HL-60/S4 treated with retinoic acid at 250 ng/mL for 4 days and 3 days (cell line): ENCODE results near the gene RGS3.

Experiments
- in situ Hi-C: fragments of 300-500 bp; cut with MboI; formaldehyde crosslinking; loops from 2 replicates; pipeline ENCODE4 v1.7.0; 2022; ENCODE audit warnings: low sequenced_read_pairs

The RGS3 gene

GRCh38 chr9:113614843-113615648, 151.5 kb downstream of the RGS3 start:
- in situ Hi-C loops = no loop called here

DNA sequence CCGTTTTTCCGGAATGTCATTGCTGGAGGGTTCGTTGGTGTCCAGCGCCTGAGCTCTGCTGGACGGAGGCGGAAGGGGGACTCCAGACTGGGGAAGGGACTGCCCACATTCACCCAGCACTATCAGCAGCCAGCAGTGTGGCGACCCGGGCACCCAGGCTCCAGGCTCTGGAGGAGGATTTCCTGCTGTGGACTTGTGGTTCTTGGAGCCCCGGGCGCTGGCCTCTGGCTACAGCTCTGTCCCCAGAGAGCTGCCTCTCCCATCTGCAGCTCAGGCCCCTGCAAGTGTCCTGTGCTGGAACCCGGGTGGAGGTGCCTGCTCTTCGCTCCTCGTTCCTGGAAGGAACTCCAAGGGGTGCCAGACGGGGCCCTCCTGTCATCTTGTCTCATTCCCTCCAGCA, 152.6 kb downstream of the RGS3 start:
- in situ Hi-C loops = no loop called here

GRCh38 chr9:113616621-113617496, 153.3 kb downstream of the RGS3 start:
- in situ Hi-C loops = no loop called here

- in situ Hi-C loops = no loop called here
Measured at GRCh38 chr9:113617550-113617949, 154.0 kb downstream of the RGS3 start.

DNA sequence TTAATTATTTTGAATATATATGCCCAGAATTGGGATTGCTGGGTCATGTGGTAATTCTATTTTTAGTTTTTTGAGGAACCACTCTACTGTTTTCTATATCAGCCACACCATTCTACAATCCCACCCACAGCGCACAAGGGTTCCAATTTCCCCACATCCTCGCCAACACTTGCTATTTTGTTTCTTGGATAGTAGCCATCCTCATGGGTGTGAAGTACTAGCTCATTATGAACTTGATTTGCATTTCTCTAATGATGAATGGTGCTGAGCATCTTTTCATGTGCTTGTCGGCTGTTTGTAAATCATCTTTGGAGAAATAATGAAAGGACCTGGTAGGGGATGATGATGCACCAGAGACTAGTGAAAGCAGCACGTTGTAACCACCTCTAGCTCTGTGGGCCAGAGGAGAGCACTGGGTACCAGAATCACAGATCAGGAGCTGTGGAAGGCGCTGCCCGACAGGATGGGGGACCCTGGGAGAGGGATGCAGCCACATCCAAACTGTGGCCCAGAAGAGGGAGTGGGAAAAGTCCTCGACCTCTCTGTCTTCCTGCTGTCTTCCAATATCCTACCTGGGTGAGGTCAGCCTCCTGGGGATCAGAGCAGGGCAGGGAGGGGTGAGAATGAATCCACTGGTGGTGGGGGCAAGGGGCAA, 155.4 kb downstream of the RGS3 start:
- in situ Hi-C loops = no loop called here

DNA sequence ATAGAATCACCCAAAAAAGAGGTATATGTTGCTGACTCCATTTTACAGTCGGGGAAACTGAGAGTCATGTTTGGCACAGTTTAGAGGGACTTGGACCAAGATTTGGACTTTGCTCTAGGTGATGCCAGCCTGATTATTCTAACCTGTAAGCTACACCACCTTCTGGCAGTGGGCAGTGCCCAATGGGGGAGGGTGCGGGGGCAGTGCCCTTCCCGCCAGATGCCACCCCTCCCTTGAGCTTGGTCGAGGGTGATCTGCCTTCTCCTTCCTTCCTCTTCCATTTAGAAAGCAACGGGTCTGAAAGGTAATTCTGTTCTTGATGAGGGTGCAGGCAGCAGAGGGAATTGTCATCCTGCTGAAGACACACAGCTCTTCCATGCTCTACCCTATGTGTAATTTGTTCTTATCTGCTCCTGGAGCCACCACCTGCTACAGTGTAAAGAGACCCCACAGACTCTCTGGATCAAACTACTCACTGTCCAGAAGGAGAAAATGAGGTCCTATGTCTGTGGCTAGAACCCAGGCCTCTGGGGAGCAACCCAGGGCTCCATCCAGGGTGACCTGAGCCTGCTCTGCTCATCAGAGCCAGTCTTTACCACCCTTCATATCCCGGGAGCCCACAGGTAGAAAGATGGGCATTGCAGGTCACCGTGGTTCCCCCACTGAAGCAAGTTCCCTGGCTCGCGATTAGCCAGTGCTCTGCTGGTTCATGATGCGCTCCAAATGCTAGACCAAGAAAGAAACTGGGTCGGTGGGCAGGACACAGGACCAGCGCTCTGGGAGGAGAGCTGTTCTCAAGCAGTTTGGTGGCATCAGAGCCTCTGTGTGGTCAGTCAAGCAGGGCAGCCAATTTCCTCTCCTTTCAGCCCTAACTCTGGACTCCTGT, 156.2 kb downstream of the RGS3 start:
- in situ Hi-C loops = no loop called here

- in situ Hi-C loops = no loop called here
Measured at GRCh38 chr9:113620377-113621161, 157.0 kb downstream of the RGS3 start.

DNA sequence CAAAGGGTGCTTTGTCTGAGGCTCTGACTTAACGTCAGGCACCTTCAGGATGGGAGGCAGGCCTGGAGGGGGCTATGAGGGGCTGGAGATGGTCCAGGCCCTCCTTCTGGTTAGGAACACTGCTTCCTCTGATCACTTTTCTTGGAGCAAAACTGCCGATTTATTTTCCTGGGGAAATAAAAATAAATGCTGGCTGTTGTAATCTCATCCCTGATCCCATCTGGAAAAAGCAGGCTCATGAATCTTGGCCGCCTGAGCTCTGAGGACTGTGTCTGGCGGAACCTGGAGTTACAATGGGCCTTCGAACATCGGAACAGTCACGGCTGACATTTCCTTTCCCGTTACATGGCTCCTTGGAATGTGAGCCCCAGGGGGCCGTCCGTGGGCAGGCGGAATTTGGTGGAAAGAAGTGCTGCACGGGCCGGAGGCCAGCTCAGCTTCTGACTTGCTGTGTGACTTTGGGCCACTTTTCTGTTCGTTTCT, 157.8 kb downstream of the RGS3 start:
- in situ Hi-C loops = no loop called here

GRCh38 chr9:113621980-113622379, 158.5 kb downstream of the RGS3 start:
- in situ Hi-C loops = no loop called here

DNA sequence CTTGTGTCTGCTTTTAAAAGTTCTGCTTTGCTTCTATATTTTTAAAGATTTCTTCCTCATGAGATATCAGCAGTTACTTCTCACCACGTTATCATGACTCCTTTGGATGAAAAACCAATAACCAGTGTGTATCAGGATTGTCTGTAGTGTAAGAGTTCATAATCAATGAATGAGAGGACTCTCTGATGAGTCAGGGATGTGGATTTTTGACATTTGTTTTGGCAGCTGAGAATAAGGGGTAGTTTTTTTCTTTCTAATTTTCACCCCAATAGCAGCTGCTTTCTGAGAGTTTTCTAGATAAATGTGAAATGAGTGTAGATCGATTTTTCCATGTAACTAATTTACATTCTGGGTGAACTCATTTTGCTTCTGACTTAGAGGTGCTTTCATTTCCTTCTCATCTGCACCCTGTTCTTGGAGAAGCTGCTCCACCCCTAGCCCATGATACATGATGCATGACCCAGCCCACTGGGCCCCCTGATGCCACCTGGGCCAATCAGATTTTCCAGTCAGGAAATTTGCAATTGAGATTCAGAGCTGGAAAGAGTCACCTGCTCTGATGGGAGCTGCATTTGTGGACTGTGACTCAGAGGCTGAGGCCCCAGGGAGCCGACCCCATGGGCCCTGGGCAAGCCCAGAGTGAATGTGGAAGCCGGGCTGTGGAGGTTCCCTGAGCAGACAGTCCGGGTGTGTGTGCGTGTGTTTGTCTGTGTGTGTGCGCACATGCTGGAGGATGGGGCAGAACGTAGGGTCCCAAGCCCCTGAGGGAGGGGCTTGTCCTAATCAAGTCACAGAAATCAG, 159.3 kb downstream of the RGS3 start:
- in situ Hi-C loops = no loop called here

- in situ Hi-C loops = no loop called here
Measured at GRCh38 chr9:113623851-113624485, 160.4 kb downstream of the RGS3 start.

GRCh38 chr9:113624721-113625120, 161.2 kb downstream of the RGS3 start:
- in situ Hi-C loops = no loop called here

- in situ Hi-C loops = no loop called here
Measured at GRCh38 chr9:113625486-113625885, 162.0 kb downstream of the RGS3 start.

DNA sequence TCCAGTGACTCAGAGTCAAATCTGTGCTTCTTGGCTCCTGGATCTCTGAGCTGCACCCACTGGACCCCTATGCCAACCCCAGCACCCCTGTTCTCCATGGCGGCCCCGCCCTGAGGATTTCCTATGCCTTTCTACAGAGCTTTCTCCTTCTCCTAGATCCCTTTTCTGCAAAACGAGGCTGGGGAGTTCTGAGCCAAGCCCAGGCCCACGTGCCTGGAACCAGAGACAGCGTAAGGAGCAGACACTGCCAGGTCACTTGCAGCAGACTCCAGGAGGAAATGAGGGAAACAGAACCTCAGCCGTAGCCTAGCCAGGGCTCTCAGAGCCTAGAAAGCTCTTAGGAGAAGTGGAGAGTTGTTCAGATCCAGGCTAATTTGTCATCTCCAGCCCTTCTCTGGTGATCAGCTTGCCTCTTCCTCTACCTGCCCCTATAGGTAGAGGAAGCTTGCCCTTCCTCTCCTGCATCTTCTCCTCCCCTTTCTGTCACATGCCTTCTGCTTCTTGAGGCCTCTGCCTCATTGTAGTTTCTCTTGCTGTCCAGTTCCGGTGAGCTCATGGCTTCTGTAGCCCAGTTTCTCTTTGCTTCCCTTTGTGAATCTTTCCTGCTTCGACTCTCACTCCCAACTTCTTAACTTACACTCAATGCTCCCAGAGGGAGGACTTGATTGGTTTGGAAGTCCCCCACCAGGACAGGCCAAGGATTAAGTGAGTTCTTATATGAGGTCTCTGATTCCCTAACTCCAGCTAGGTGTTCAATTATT, 163.4 kb downstream of the RGS3 start:
- in situ Hi-C loops = no loop called here

- in situ Hi-C loops = no loop called here
Measured at GRCh38 chr9:113628621-113629020, 165.1 kb downstream of the RGS3 start.

- in situ Hi-C loops = no loop called here
Measured at GRCh38 chr9:113630386-113631136, 167.0 kb downstream of the RGS3 start.
